Stomach (tissue), 9 donors: ENCODE measurements around the gene PYY. TPM values are rescaled to one million over a fixed set of nuclear protein-coding genes. Genes with fewer than 3 reads are reported as not detected.

Experiments used
- DNase-seq, 2 donors: peaks; one replicate each; pipeline versions ENCODE4 v3.0.0 to v3.0.0-alpha.2; 2013 to 2019
- H3K27ac ChIP-seq, 5 donors: fragments of 200-600 bp in 4 of 5; sonication (generic) in 4 of 5; one replicate each; pipeline ENCODE4 v1.5.1; 2013 to 2019; ENCODE audit warnings: mild to moderate bottlenecking in 1 of 5, moderate library complexity in 1 of 5
- H3K27me3 ChIP-seq, 3 donors: fragments of 200-600 bp; sonication (generic); one replicate each; pipeline ENCODE4 v1.5.1; 2017 to 2019; ENCODE audit warnings: mixed run types in 1 of 3
- H3K36me3 ChIP-seq, 4 donors: fragments of 200-600 bp; sonication (generic); 1 replicate in 3 of 4; 2 replicates in 1 of 4; pipeline ENCODE4 v1.5.1; 2016 to 2019
- H3K4me1 ChIP-seq, 4 donors: fragments of 200-600 bp; sonication (generic); one replicate each; pipeline ENCODE4 v1.5.1; 2016 to 2019
- H3K4me3 ChIP-seq, 4 donors: fragments of 200-600 bp; sonication (generic) in 3 of 4; one replicate each; pipeline ENCODE4 v1.5.1; 2016 to 2019; ENCODE audit warnings: mild to moderate bottlenecking in 1 of 4
- H3K9me3 ChIP-seq, 4 donors: fragments of 200-600 bp; sonication (generic); one replicate each; pipeline ENCODE4 v1.5.1; 2016 to 2019
- CTCF ChIP-seq, 7 experiments: fragments of 450-650 bp in 4 of 7; fragments of 200-600 bp in 3 of 7; sonication (generic) in 3 of 7; IDR thresholded peaks; one replicate each; pipeline ENCODE4 v1.5.1; 2016 to 2019; ENCODE audit warnings: antibody characterized with exemption in 7 of 7, control low read depth in 2 of 7, mild to moderate bottlenecking in 1 of 7
- EP300 ChIP-seq: sonication (generic); formaldehyde crosslinking; IDR thresholded peaks from one replicate; pipeline ENCODE4 v1.6.1; 2017; ENCODE audit warnings: antibody characterized with exemption
- POLR2A ChIP-seq, 4 donors: fragments of 450-650 bp; IDR thresholded peaks; one replicate each; pipeline ENCODE4 v1.6.1; 2016; ENCODE audit warnings: antibody characterized with exemption in 4 of 4, control low read depth in 2 of 4, mild to moderate bottlenecking in 1 of 4, moderate library complexity in 1 of 4
- POLR2AphosphoS5 ChIP-seq, 3 donors: sonication (generic); formaldehyde crosslinking; IDR thresholded peaks; one replicate each; pipeline ENCODE4 v1.6.1; 2016; ENCODE audit warnings: antibody characterized with exemption in 3 of 3
- WGBS, 5 donors: extraction: QIAGEN DNeasy Blood & Tissue Kit in 3 of 5; methylation state at CpG; one replicate each; pipeline versions ENCODE4 v1.1.5 to v1.1.7; 2013 to 2018; 5-methylcytosine and 5-hydroxymethylcytosine counted together
- intact Hi-C: fragments of 100-400 bp; cut with DNase I; formaldehyde crosslinking; loops from one replicate; pipeline ENCODE4 v1.15.1; 2023; ENCODE audit warnings: low total_unique reads
- polyA plus RNA-seq, 3 donors: library from polyadenylated mRNA; stranded (reverse); fragments of 200-250 nt; gene quantifications; one replicate each; pipeline ENCODE4 v1.2.3, GENCODE V29; 2013
- total RNA-seq, 5 donors: library from RNA; depleted of rRNA; stranded (reverse); fragments of >200 nt; gene quantifications; one replicate each; pipeline versions ENCODE4 v1.1.0 to v1.2.3, GENCODE V29; 2014 to 2016
- donor health status: healthy with polysubstance abuse.
- donor health status: Bipolar disorder and iron deficiency.
- donor health status: healthy.

The PYY gene
- total and polyA plus RNA-seq, 8 donors: 0.35 to 71.3 TPM; not detected in 6

- no peak for DNase-seq
Measured at GRCh38 chr17:43949781-43950180, 4.0 kb downstream of the PYY start.

GRCh38 chr17:43946781-43947180, 7.0 kb downstream of the PYY start:
- TF ChIP-seq EP300 (no peak), POLR2AphosphoS5 (IDR thresholded peaks at IDR 0.05) (no peak), CTCF (IDR thresholded peaks at IDR 0.05) (no peak), POLR2A (IDR thresholded peaks at IDR 0.05) (no peak)
- Histone ChIP-seq H3K27me3 (peaks cover 9 to 47% (median 13%) of the 10 kb centered on the region in 3 donors), H3K9me3 (no peaks in the 10 kb centered on the region), H3K36me3 (no peaks in the 10 kb centered on the region), H3K27ac (no peak overlapping the region), H3K4me3 (no peak overlapping the region), H3K4me1 (no peaks in the 10 kb centered on the region)
- intact Hi-C loops: no loop called here
- no peak for DNase-seq
- 51 to 62% (median 57%) methylated on average over 4 of the region's 4 CpGs for WGBS, 5 donors

More at GRCh38 chr17:43949781-43950180, 4.0 kb downstream of the PYY start:
- 53 to 67% (median 59%) methylated on average over 4 of the region's 4 CpGs for WGBS, 5 donors
- Histone ChIP-seq H3K27ac (no peak overlapping the region), H3K4me3 (no peak overlapping the region), H3K36me3 (no peaks in the 10 kb centered on the region), H3K9me3 (no peaks in the 10 kb centered on the region), H3K27me3 (peaks cover 22 to 77% (median 40%) of the 10 kb centered on the region in 3 donors), H3K4me1 (peaks cover 9 to 14% (median 12%) of the 10 kb centered on the region in 4 donors)
- intact Hi-C loops: no loop called here
- TF ChIP-seq CTCF (IDR thresholded peaks at IDR 0.05) (no peak), POLR2A (IDR thresholded peaks at IDR 0.05) (no peak), EP300 (no peak)

- no peak for DNase-seq
- peaks cover 0 to 32% (median 0%) of the 10 kb centered on the region in 3 donors for H3K27me3 ChIP-seq
- no peak overlapping the region for H3K4me3 ChIP-seq
- no peaks in the 10 kb centered on the region for H3K36me3 ChIP-seq
- no peak overlapping the region for H3K27ac ChIP-seq
- TF ChIP-seq CTCF (IDR thresholded peaks at IDR 0.05) (no peak), POLR2A (IDR thresholded peaks at IDR 0.05) (no peak), POLR2AphosphoS5 (IDR thresholded peaks at IDR 0.05) (no peak), EP300 (no peak)
- no peaks in the 10 kb centered on the region for H3K4me1 ChIP-seq
- no peaks in the 10 kb centered on the region for H3K9me3 ChIP-seq
- WGBS, 5 donors: 77 to 88% (median 82%) methylated on average over 12 of the region's 12 CpGs
- intact Hi-C loops: no loop called here
Measured at GRCh38 chr17:43945074-43945829, 8.5 kb downstream of the PYY start.

GRCh38 chr17:43942051-43942685, 11.6 kb downstream of the PYY start, which contains the start of gene PPY:
TSS of gene PPY (minus strand) at chr17:43942476. CDS start at chr17:43941654, 822 bp downstream.
- Histone ChIP-seq H3K4me3 (no peak within 1 kb of the TSS), H3K36me3 (no peaks in the 10 kb centered on the region), H3K27me3 (peaks cover 0 to 36% (median 18%) of the 10 kb centered on the region in 3 donors), H3K27ac (no peak within 1 kb of the TSS), H3K4me1 (peaks cover 8 to 12% (median 11%) of the 10 kb centered on the region in 4 donors), H3K9me3 (no peaks in the 10 kb centered on the region)
- 86 to 93% (median 90%) methylated on average over 9 to 17 of the region's 17 CpGs for WGBS, 5 donors
- no peak for TF ChIP-seq CTCF (IDR thresholded peaks at IDR 0.05)
- TF ChIP-seq POLR2A (IDR thresholded peaks at IDR 0.05): no peak
- no peak for TF ChIP-seq EP300
- no peak for TF ChIP-seq POLR2AphosphoS5 (IDR thresholded peaks at IDR 0.05)
- intact Hi-C loops: loop anchor here (5.0 kb wide), 1 partner anchor 50 kb away; no protein-coding TSS in a partner anchor
- no peak for DNase-seq
